GM13976 (cell line): ENCODE results near the gene PLXNA2.

ENCODE experiments used
- DNase-seq: peaks from one replicate; pipeline ENCODE4 v3.0.0; 2012; ENCODE audit warnings: low spot score
- CTCF ChIP-seq: IDR thresholded peaks from 2 replicates; pipeline ENCODE4 v1.5.1; 2012; ENCODE audit warnings: borderline replicate concordance, mild to moderate bottlenecking; ENCODE audit not compliant: insufficient read depth; ENCODE audit errors: extremely low read depth, missing control alignments, control extremely low read depth
- in situ Hi-C: fragments of 300-500 bp; cut with MboI; formaldehyde crosslinking; loops from one replicate; pipeline ENCODE4 v1.12.0; 2022; ENCODE audit warnings: low sequenced_read_pairs, mixed read lengths, inconsistent platforms; ENCODE audit not compliant: unreplicated experiment

The PLXNA2 gene

DNA sequence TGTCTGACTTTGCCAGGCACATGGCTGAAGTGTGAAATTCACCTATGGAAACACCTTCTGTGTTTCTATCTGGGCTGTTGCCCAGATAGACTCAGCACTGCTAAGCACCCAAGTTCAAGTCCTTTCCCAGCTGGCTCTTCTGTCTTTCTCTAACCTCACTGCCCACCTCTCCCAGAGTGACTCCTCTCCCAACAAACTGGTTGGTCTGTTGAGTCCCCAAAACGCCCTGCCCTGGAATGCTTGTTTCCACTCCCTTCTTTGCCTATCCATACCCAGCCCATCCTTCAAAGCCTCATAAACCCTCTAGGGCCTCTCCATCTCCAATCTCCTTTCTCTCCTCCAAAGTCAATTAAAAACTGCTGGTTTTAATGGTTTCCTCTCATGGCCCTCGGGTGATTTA is 15.6 kb downstream of the PLXNA2 start:
- in situ Hi-C loops, result no loop called here
- no peak for DNase-seq
- TF ChIP-seq CTCF, result no peak

- in situ Hi-C loops, result no loop called here
- no peak for DNase-seq
- TF ChIP-seq CTCF, result no peak
Measured at GRCh38 chr1:208228026-208228425, 16.2 kb downstream of the PLXNA2 start.

DNA sequence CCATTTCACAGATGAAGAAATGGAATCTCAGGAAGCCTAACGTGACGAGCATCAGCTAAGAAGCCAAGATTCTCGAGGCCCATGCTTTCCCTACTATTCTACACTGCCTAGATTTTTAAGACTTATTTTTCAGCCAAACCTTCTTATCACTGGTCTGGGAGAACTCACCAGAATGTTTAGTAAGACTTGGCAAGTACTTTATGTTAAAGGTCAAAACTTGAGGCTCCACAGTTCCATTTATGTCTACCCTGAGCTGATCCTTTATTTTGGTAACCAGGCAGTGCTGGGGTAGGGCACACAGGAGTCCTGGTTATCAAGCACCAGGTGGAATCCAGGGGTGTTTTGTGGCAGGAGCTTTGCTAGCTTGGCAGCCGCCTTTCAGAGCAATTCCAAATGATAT is 16.8 kb downstream of the PLXNA2 start:
- in situ Hi-C loops, result no loop called here

GRCh38 chr1:208225954-208226937 is 17.9 kb downstream of the PLXNA2 start:
- no peak for DNase-seq
- in situ Hi-C loops, result no loop called here
- no peak for TF ChIP-seq CTCF

More for the DNA sequence above, 16.8 kb downstream of the PLXNA2 start:
- DNase-seq, result no peak
- no peak for TF ChIP-seq CTCF

GRCh38 chr1:208224192-208224713 is 19.9 kb downstream of the PLXNA2 start:
- in situ Hi-C loops, result no loop called here
- no peak for DNase-seq
- TF ChIP-seq CTCF, result no peak

DNA sequence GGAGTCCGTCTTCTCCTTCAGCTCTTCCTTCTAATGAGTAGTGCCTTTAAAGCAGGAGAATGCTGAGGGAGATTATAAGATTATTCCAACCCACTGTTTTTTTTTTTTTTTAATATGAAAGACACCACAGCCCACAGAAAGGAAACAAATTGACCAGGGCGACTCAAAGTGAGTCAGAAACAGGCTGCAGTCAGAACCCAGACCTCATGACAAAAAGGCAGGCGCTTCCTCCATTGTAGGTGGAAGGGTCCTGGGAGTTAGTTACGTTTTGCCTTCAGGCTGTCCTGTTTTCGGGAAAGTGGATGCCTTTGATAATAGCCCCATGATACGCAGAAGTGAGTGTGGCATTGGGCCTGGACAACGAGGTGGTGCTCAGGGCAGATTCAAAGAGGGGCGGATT is 21.0 kb downstream of the PLXNA2 start:
- DNase-seq, result no peak
- in situ Hi-C loops, result no loop called here
- no peak for TF ChIP-seq CTCF
